Thoracic aorta (tissue), 2 donors: ENCODE results near the gene FKBP5. TPM values are rescaled to one million over a fixed set of nuclear protein-coding genes. Genes with fewer than 3 reads are reported as not detected.
"Not testable (repeated sequence)": the region's sequence is repeated elsewhere in the genome, so short reads cannot be mapped to it uniquely, and the experiment has no call there.

ENCODE experiments used
- ATAC-seq: fragments of 150-250 bp; one replicate; pipeline ENCODE4 v1.8.0; 2017; ENCODE audit warnings: low read depth; ENCODE audit not compliant: insufficient number of reproducible peaks, low FRiP score
- DNase-seq: peaks from one replicate; pipeline ENCODE4 v3.0.0-alpha.2; 2020; ENCODE audit warnings: low spot score
- H3K27ac ChIP-seq, 2 donors: fragments of 200-600 bp; sonication (generic); 1 replicate in 1 of 2; 2 replicates in 1 of 2; pipeline ENCODE4 v1.5.1; 2016; ENCODE audit warnings: mild to moderate bottlenecking in 2 of 2, moderate library complexity in 2 of 2
- H3K27me3 ChIP-seq: fragments of 200-600 bp; sonication (generic); replicated peaks from 2 replicates; pipeline ENCODE4 v1.6.0; 2016; ENCODE audit warnings: mild to moderate bottlenecking; ENCODE audit not compliant: insufficient read depth
- H3K36me3 ChIP-seq: fragments of 200-600 bp; sonication (generic); one replicate; pipeline ENCODE4 v1.5.1; 2016
- H3K4me1 ChIP-seq, 2 donors: fragments of 200-600 bp; sonication (generic); 1 replicate in 1 of 2; 2 replicates in 1 of 2; pipeline versions ENCODE4 v1.5.1 to v1.6.0; 2016; ENCODE audit warnings: low read depth in 2 of 2, mild to moderate bottlenecking in 1 of 2; ENCODE audit not compliant: control insufficient read depth in 1 of 2
- H3K4me3 ChIP-seq: fragments of 200-600 bp; sonication (generic); 2 replicates; pipeline ENCODE4 v1.5.1; 2016; ENCODE audit warnings: mild to moderate bottlenecking
- H3K9me3 ChIP-seq: fragments of 200-600 bp; sonication (generic); 2 replicates; pipeline ENCODE4 v1.5.1; 2016
- total RNA-seq, 2 donors: library from RNA; depleted of rRNA; stranded (reverse); fragments of >200 nt; gene quantifications; one replicate each; pipeline versions ENCODE4 v1.1.0 to v1.2.3, GENCODE V29; 2016
- TF ChIP-seq, protein P1 (sequence below): fragments of 200-600 bp; sonication (generic); IDR thresholded peaks from one replicate; pipeline ENCODE4 v1.5.1; 2019; ENCODE audit warnings: antibody characterized with exemption

The FKBP5 gene
- total RNA-seq, 2 donors from 2014 or later = 156 to 271 TPM

DNA sequence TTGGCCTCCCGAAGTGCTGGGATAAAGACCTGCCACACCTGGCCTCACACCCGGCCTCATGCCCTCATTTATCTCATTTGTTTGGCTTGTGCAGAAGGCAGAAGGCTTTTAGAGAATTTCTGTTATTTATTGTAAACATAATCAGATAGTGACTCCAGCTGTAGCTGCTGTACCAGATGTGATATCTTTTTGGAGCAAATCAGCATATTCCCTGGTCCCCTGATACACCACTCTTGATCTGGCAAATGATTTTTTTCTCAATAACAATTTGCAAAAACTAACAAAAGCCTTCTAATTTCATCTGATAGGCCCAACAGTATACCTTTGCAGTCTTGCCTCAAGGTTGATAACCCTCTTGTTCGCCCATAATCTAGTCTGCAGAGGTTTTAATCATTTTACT, 149.5 kb downstream of the FKBP5 start:
- no peak overlapping the region for H3K4me3 ChIP-seq
- TF ChIP-seq, protein P1, sequence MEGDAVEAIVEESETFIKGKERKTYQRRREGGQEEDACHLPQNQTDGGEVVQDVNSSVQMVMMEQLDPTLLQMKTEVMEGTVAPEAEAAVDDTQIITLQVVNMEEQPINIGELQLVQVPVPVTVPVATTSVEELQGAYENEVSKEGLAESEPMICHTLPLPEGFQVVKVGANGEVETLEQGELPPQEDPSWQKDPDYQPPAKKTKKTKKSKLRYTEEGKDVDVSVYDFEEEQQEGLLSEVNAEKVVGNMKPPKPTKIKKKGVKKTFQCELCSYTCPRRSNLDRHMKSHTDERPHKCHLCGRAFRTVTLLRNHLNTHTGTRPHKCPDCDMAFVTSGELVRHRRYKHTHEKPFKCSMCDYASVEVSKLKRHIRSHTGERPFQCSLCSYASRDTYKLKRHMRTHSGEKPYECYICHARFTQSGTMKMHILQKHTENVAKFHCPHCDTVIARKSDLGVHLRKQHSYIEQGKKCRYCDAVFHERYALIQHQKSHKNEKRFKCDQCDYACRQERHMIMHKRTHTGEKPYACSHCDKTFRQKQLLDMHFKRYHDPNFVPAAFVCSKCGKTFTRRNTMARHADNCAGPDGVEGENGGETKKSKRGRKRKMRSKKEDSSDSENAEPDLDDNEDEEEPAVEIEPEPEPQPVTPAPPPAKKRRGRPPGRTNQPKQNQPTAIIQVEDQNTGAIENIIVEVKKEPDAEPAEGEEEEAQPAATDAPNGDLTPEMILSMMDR = no peak
- no peaks in the 10 kb centered on the region for H3K9me3 ChIP-seq
- no peak for ATAC-seq
- H3K36me3 ChIP-seq = no peaks in the 10 kb centered on the region
- no peak overlapping the region for H3K27ac ChIP-seq
- no peaks in the 10 kb centered on the region for H3K4me1 ChIP-seq
- no peaks in the 10 kb centered on the region for H3K27me3 ChIP-seq
- DNase-seq = no peak

DNA sequence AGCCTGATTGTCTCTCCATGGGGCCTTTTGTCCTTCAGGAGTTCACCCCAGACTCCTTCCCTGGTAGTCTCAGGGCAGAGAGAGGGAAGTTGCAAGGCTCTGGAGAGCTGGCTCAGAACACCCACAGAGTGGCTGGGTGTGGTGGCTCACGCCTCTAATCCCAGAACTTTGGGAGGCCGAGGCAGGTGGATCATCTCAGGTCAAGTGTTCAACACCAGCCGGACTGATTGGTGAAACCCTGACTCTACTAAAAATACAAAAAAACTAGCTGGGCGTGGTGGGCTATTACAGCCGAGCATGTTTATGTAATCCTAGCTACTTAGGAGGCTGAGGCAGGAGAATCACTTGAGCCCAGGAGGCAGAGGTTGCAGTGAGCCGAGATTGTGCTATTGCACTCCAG, 152.9 kb downstream of the FKBP5 start:
- DNase-seq, H3K27ac ChIP-seq, H3K36me3 ChIP-seq, H3K9me3 ChIP-seq, H3K4me3 ChIP-seq, ATAC-seq, H3K4me1 ChIP-seq, H3K27me3 ChIP-seq: not testable (repeated sequence)

DNA sequence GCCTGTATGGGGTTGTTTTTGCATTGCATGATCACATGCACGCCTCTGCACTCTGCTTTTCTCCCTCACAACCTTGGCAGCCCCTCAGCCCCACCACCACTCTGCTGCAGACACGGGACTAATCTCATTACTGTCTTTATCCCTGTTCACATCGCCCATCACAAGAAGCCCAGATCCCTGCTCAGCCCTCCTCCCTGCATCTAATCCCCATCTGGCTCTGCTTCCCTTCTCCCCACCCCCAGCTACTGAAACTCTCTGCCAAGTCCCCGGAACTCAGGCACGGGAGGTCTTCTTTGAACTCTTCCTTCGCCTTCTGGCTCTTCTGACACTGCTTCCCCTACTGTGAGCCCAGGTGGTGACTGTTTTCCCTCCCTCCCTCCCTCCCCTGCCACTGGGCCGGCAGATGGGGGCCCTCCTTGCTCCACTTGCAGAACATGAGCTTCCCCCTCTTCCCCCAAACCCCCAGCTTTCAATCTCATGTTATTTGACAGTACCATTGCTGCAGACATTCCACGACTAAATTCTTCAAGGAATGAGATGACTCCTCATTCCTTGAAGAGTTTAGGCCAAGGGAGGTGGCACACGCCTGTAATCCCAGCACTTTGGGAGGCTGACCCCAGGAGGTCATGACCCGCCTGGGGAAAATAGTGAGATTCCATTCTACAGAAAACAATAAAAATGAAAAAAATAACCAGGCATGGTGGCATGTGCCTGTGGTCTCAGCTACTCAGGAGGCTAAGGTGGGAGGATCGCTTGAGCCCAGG, 154.1 kb downstream of the FKBP5 start:
- no peak overlapping the region for H3K4me3 ChIP-seq
- H3K9me3 ChIP-seq = no peaks in the 10 kb centered on the region
- no peaks in the 10 kb centered on the region for H3K4me1 ChIP-seq
- TF ChIP-seq, protein P1 = no peak
- H3K36me3 ChIP-seq = no peaks in the 10 kb centered on the region
- DNase-seq (no peak), ATAC-seq (no peak)
- no peak overlapping the region for H3K27ac ChIP-seq
- no peaks in the 10 kb centered on the region for H3K27me3 ChIP-seq

DNA sequence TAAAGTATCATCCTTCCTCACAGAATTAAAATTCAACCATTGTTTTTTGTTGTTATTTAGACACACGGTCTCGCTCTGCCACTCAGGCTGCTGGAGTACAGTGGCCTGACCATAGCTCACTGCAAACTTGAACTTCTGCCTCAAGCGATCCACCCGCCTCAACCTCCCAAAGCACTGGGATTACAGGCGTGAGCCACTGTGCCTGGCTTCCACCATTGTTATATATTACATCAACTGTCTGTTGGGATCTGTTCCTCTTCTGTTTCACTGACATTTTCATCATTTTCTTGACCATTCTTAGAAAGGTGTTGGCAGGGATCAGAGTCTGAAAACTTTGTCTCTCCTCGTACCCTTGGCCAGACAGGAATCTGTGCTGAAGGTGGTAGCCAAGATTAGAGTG, 154.7 kb downstream of the FKBP5 start:
- H3K27ac ChIP-seq = no peak overlapping the region
- H3K36me3 ChIP-seq = no peaks in the 10 kb centered on the region
- ATAC-seq (no peak), DNase-seq (no peak)
- H3K4me3 ChIP-seq = no peak overlapping the region
- H3K9me3 ChIP-seq = no peaks in the 10 kb centered on the region
- H3K4me1 ChIP-seq = no peaks in the 10 kb centered on the region
- TF ChIP-seq, protein P1 = no peak
- H3K27me3 ChIP-seq = no peaks in the 10 kb centered on the region

DNA sequence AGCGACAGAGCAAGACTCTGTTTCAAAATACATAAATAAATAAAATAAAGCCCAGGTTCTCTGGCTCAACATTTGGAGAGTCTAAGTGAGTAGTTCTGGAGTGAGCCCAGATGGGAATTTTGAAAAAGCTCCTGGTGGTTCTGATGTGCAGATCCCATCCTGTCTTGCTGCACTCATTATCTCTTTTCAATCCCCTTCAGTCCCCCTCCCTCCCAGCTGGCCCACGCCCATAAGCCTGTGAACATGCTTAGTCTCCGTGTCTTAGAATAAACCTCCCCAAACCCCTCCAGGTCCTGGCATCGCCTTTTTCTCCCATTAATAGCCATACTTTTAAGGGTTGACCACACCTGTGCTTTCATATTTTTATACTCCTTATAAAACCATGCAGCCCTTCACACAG, 156.6 kb downstream of the FKBP5 start:
- DNase-seq (no peak), ATAC-seq (no peak)
- H3K27ac ChIP-seq = no peak overlapping the region
- H3K4me3 ChIP-seq = no peak overlapping the region
- no peaks in the 10 kb centered on the region for H3K9me3 ChIP-seq
- no peaks in the 10 kb centered on the region for H3K4me1 ChIP-seq
- H3K36me3 ChIP-seq = no peaks in the 10 kb centered on the region
- no peaks in the 10 kb centered on the region for H3K27me3 ChIP-seq
- TF ChIP-seq, protein P1 = no peak
